ENCODE measurements around the gene SORCS2.

SORCS2 gene

GRCh38 chr4:7322166-7322991 is 130.0 kb downstream of the SORCS2 start:
- no peak overlapping the region for H3K4me3 ChIP-seq (replicated peaks in 1 of 2; ENCODE audit: low read depth in 2 of 2, low read length in 2 of 2)
- no peak for TF ChIP-seq CTCF (IDR thresholded peaks at IDR 0.05; ENCODE audit: low read depth, low read length)
- DNase-seq (ENCODE audit: low read depth in 2 of 2): peak in 1 of 2 donors; percentile 66

- no peak for TF ChIP-seq CTCF (IDR thresholded peaks at IDR 0.05; ENCODE audit: low read depth, low read length)
- no peak for DNase-seq (ENCODE audit: low read depth in 2 of 2)
- no peak overlapping the region for H3K4me3 ChIP-seq (replicated peaks in 1 of 2; ENCODE audit: low read depth in 2 of 2, low read length in 2 of 2)
These were observed 131.1 kb downstream of the SORCS2 start for GRCh38 chr4:7323461-7323871.

GRCh38 chr4:7323872-7324650 is 131.7 kb downstream of the SORCS2 start:
- DNase-seq (ENCODE audit: low read depth in 2 of 2): no peak
- no peak for TF ChIP-seq CTCF (IDR thresholded peaks at IDR 0.05; ENCODE audit: low read depth, low read length)
- H3K4me3 ChIP-seq (replicated peaks in 1 of 2; ENCODE audit: low read depth in 2 of 2, low read length in 2 of 2): no peak overlapping the region

- no peak for TF ChIP-seq CTCF (IDR thresholded peaks at IDR 0.05; ENCODE audit: low read depth, low read length)
- no peak for DNase-seq (ENCODE audit: low read depth in 2 of 2)
These were observed 132.3 kb downstream of the SORCS2 start for GRCh38 chr4:7324651-7325121.

GRCh38 chr4:7325541-7325940 is 133.2 kb downstream of the SORCS2 start:
- H3K4me3 ChIP-seq (replicated peaks in 1 of 2; ENCODE audit: low read depth in 2 of 2, low read length in 2 of 2): no peak overlapping the region
- no peak for TF ChIP-seq CTCF (IDR thresholded peaks at IDR 0.05; ENCODE audit: low read depth, low read length)
- no peak for DNase-seq (ENCODE audit: low read depth in 2 of 2)

More at GRCh38 chr4:7324651-7325121, 132.3 kb downstream of the SORCS2 start:
- H3K4me3 ChIP-seq (replicated peaks in 1 of 2; ENCODE audit: low read depth in 2 of 2, low read length in 2 of 2): no peak overlapping the region

- TF ChIP-seq CTCF (IDR thresholded peaks at IDR 0.05; ENCODE audit: low read depth, low read length): no peak
- no peak overlapping the region for H3K4me3 ChIP-seq (replicated peaks in 1 of 2; ENCODE audit: low read depth in 2 of 2, low read length in 2 of 2)
These were observed 134.0 kb downstream of the SORCS2 start for GRCh38 chr4:7326306-7326692.

More at GRCh38 chr4:7326306-7326692, 134.0 kb downstream of the SORCS2 start:
- no peak for DNase-seq (ENCODE audit: low read depth in 2 of 2)
